ENCODE data around the gene CACNB1. TPM values are rescaled to one million over a fixed set of nuclear protein-coding genes. Genes with fewer than 3 reads are reported as not detected.

Gene CACNB1
- total and polyA plus RNA-seq, 2 experiments from 2014 or later = 1.9 to 4.2 TPM

GRCh38 chr17:39231591-39232551 is 34.4 kb upstream of the CACNB1 start:
- H3K9me2 ChIP-seq (replicated peaks; ENCODE audit: insufficient read depth) = no peaks in the 10 kb centered on the region
- H3K4me3 ChIP-seq = no peak overlapping the region
- DNase-seq (ENCODE audit: low spot score) = peak; percentile 63
- no peak overlapping the region for H2AFZ ChIP-seq
- H3K9me3 ChIP-seq (ENCODE audit: low read depth) = no peaks in the 10 kb centered on the region
- H3K27me3 ChIP-seq = peaks cover 12% of the 10 kb centered on the region
- no peaks in the 10 kb centered on the region for H3K79me2 ChIP-seq
- peak overlapping the region; percentile 61 for H3K4me2 ChIP-seq
- no peaks in the 10 kb centered on the region for H3K36me3 ChIP-seq (replicated peaks; ENCODE audit: insufficient read depth, low read depth)
- H3K4me1 ChIP-seq (ENCODE audit: insufficient read depth) = peaks cover 6% of the 10 kb centered on the region
- TF ChIP-seq EZH2 (IDR thresholded peaks at IDR 0.05; ENCODE audit: borderline replicate concordance) (no peak), CTCF (IDR thresholded peaks at IDR 0.05; ENCODE audit: poor library complexity) (peak; percentile 60)
- H3K27ac ChIP-seq = no peak overlapping the region
- WGBS (ENCODE audit: low lambda C conversion rate, missing lambda C conversion rate) = 20% methylated on average over 20 of the region's 22 CpGs
- H4K20me1 ChIP-seq (ENCODE audit: insufficient read depth, poor library complexity, severe bottlenecking) = no peaks in the 10 kb centered on the region

DNA sequence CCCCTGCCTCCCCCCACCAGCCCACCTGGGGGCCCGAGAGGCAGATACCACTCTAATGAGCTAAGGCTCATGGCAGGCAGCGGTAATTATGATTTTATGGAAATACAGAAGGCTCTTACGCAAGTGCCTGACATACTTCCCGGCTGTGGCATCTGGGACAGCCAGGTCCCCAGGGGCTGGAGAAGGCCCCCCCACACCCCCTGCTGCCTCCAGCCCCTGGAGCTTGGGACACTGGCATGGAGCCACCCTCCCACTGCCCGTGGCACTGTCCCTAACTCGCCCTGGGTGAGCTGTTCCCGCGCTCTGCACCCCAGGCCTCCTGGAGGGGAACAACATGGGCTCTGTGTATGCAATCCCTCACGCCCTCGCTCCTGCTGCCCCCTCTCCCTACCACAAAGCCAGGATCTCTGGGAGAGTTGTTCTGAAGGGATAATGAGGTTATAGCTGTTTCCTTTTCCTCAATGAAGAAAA is 33.7 kb upstream of the CACNB1 start:
- H3K9me2 ChIP-seq (replicated peaks; ENCODE audit: insufficient read depth) = no peaks in the 10 kb centered on the region
- no peaks in the 10 kb centered on the region for H3K36me3 ChIP-seq (replicated peaks; ENCODE audit: insufficient read depth, low read depth)
- no peaks in the 10 kb centered on the region for H3K4me1 ChIP-seq (ENCODE audit: insufficient read depth)
- H3K4me3 ChIP-seq = no peak overlapping the region
- DNase-seq (ENCODE audit: low spot score) = peak; percentile 3
- TF ChIP-seq CTCF (IDR thresholded peaks at IDR 0.05; ENCODE audit: poor library complexity) (no peak), EZH2 (IDR thresholded peaks at IDR 0.05; ENCODE audit: borderline replicate concordance) (no peak), EZH2phosphoT487 (IDR thresholded peaks at IDR 0.05; ENCODE audit: low read depth, severe bottlenecking, unreplicated experiment) (no peak)
- no peaks in the 10 kb centered on the region for H3K79me2 ChIP-seq
- no peaks in the 10 kb centered on the region for H3K9me3 ChIP-seq (ENCODE audit: low read depth)
- WGBS (ENCODE audit: low lambda C conversion rate, missing lambda C conversion rate) = 59% methylated on average over 9 of the region's 10 CpGs
- peaks cover 19% of the 10 kb centered on the region for H3K27me3 ChIP-seq
- H2AFZ ChIP-seq = no peak overlapping the region
- H3K27ac ChIP-seq = no peak overlapping the region
- H3K4me2 ChIP-seq = no peak overlapping the region
- no peaks in the 10 kb centered on the region for H4K20me1 ChIP-seq (ENCODE audit: insufficient read depth, poor library complexity, severe bottlenecking)

DNA sequence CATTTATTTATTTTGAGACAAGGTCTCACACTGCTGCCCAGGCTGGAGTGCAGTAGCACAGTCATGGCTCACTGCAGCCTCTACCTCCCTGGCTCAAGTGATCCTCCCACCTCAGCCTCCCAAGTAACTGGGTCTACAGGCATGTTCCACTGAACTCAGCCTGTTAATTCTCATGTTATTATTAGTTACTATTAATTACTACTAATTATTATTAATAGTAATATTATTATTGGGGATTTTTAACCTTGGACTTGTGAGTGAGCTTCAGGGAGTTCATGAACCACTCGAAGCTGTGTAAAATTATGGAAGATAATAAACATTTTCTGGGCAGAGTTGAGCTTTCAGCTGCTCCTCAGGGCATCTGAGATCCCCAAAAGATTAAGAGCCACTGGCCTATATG is 32.9 kb upstream of the CACNB1 start:
- Histone ChIP-seq H3K9me2 (replicated peaks; ENCODE audit: insufficient read depth) (no peaks in the 10 kb centered on the region), H3K36me3 (replicated peaks; ENCODE audit: insufficient read depth, low read depth) (no peaks in the 10 kb centered on the region), H3K4me2 (no peak overlapping the region), H3K4me1 (ENCODE audit: insufficient read depth) (peaks cover 6% of the 10 kb centered on the region), H3K27me3 (peaks cover 25% of the 10 kb centered on the region), H3K27ac (no peak overlapping the region), H2AFZ (no peak overlapping the region), H3K4me3 (no peak overlapping the region), H3K9me3 (ENCODE audit: low read depth) (no peaks in the 10 kb centered on the region), H3K79me2 (no peaks in the 10 kb centered on the region), H4K20me1 (ENCODE audit: insufficient read depth, poor library complexity, severe bottlenecking) (no peaks in the 10 kb centered on the region)
- 28% methylated on average over 1 of the region's 1 CpG for WGBS (ENCODE audit: low lambda C conversion rate, missing lambda C conversion rate)
- no peak for DNase-seq (ENCODE audit: low spot score)
- TF ChIP-seq CTCF (IDR thresholded peaks at IDR 0.05; ENCODE audit: poor library complexity) (no peak), EZH2 (IDR thresholded peaks at IDR 0.05; ENCODE audit: borderline replicate concordance) (no peak), EZH2phosphoT487 (IDR thresholded peaks at IDR 0.05; ENCODE audit: low read depth, severe bottlenecking, unreplicated experiment) (no peak)

Measured in hepatocyte (in vitro differentiated cells).